ENCODE data around the gene FAM124B. TPM values are rescaled to one million over a fixed set of nuclear protein-coding genes. Genes with fewer than 3 reads are reported as not detected.

Gene FAM124B
- total RNA-seq, 3 donors from 2014 or later = 0.43 to 1.4 (median 0.55) TPM

GRCh38 chr2:224426656-224427055, 24.7 kb upstream of the FAM124B start:
- Histone ChIP-seq H3K4me3 (no peak overlapping the region), H3K4me1 (ENCODE audit: low read depth) (no peaks in the 10 kb centered on the region), H3K9me3 (no peaks in the 10 kb centered on the region), H3K36me3 (ENCODE audit: low read depth) (no peaks in the 10 kb centered on the region)
- no peak for ATAC-seq
- no peak for DNase-seq
- no peak for TF ChIP-seq CTCF (IDR thresholded peaks at IDR 0.05)
- intact Hi-C loops (cut with DNase I, micrococcal nuclease) = no loop called here

GRCh38 chr2:224421065-224421464, 19.2 kb upstream of the FAM124B start:
- no peak for TF ChIP-seq CTCF (IDR thresholded peaks at IDR 0.05)
- no peak for DNase-seq
- no peak for ATAC-seq
- no peaks in the 10 kb centered on the region for H3K36me3 ChIP-seq (ENCODE audit: low read depth)
- no peaks in the 10 kb centered on the region for H3K4me1 ChIP-seq (ENCODE audit: low read depth)
- H3K9me3 ChIP-seq = no peaks in the 10 kb centered on the region
- intact Hi-C loops (cut with DNase I, micrococcal nuclease) = no loop called here
- H3K4me3 ChIP-seq = no peak overlapping the region

GRCh38 chr2:224417947-224418346, 16.0 kb upstream of the FAM124B start:
- Histone ChIP-seq H3K36me3 (ENCODE audit: low read depth) (no peaks in the 10 kb centered on the region), H3K4me1 (ENCODE audit: low read depth) (no peaks in the 10 kb centered on the region), H3K9me3 (no peaks in the 10 kb centered on the region), H3K4me3 (no peak overlapping the region)
- no peak for TF ChIP-seq CTCF (IDR thresholded peaks at IDR 0.05)
- intact Hi-C loops (cut with DNase I, micrococcal nuclease) = no loop called here
- DNase-seq (no peak), ATAC-seq (no peak)

GRCh38 chr2:224417361-224417729, 15.4 kb upstream of the FAM124B start:
- H3K4me3 ChIP-seq = no peak overlapping the region
- no peaks in the 10 kb centered on the region for H3K36me3 ChIP-seq (ENCODE audit: low read depth)
- ATAC-seq (no peak), DNase-seq (no peak)
- no peak for TF ChIP-seq CTCF (IDR thresholded peaks at IDR 0.05)
- no peaks in the 10 kb centered on the region for H3K4me1 ChIP-seq (ENCODE audit: low read depth)
- no peaks in the 10 kb centered on the region for H3K9me3 ChIP-seq
- intact Hi-C loops (cut with DNase I, micrococcal nuclease) = no loop called here

- Histone ChIP-seq H3K9me3 (no peaks in the 10 kb centered on the region), H3K4me1 (ENCODE audit: low read depth) (no peaks in the 10 kb centered on the region), H3K36me3 (ENCODE audit: low read depth) (no peaks in the 10 kb centered on the region), H3K4me3 (no peak overlapping the region)
- intact Hi-C loops (cut with DNase I, micrococcal nuclease) = no loop called here
- no peak for TF ChIP-seq CTCF (IDR thresholded peaks at IDR 0.05)
- ATAC-seq (no peak), DNase-seq (no peak)
These were observed 14.9 kb upstream of the FAM124B start for GRCh38 chr2:224416656-224417360.

GRCh38 chr2:224413381-224413780, 11.5 kb upstream of the FAM124B start:
- intact Hi-C loops (cut with DNase I, micrococcal nuclease) = no loop called here
- ATAC-seq (no peak), DNase-seq (no peak)
- no peaks in the 10 kb centered on the region for H3K36me3 ChIP-seq (ENCODE audit: low read depth)
- TF ChIP-seq CTCF (IDR thresholded peaks at IDR 0.05) = no peak
- no peaks in the 10 kb centered on the region for H3K4me1 ChIP-seq (ENCODE audit: low read depth)
- no peak overlapping the region for H3K4me3 ChIP-seq
- no peaks in the 10 kb centered on the region for H3K9me3 ChIP-seq
